HG03342 (cell line): ENCODE data around the gene KRTAP3-3.

Experiments
- ATAC-seq: cut with Tn5 transposase; IDR thresholded peaks from one replicate; pipeline ENCODE4 v1.9.1; 2021; ENCODE audit warnings: mild to moderate bottlenecking, moderate library complexity; ENCODE audit not compliant: unreplicated experiment

The KRTAP3-3 gene

GRCh38 chr17:40961591-40961990 lies 32.4 kb downstream of the KRTAP3-3 start:
- no peak for ATAC-seq

DNA sequence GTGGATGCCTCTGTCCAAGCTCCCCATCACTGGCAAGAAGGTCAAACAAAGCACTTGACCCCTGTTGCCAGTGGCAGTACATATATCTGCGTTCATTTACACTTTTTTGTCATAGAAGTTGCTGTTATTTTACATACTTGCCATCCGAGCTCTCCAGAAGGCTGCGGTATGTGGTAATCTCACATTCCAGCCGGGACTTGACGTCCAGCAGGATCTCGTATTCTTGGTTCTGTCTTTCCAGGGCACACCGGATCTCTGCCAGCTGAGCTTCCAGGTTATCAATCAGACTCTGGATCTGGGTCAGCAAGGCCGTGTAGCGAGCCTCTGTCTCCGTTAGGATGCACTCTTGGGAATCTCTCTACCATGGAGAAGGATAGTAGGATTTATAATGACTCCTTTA lies 33.8 kb downstream of the KRTAP3-3 start:
- no peak for ATAC-seq

DNA sequence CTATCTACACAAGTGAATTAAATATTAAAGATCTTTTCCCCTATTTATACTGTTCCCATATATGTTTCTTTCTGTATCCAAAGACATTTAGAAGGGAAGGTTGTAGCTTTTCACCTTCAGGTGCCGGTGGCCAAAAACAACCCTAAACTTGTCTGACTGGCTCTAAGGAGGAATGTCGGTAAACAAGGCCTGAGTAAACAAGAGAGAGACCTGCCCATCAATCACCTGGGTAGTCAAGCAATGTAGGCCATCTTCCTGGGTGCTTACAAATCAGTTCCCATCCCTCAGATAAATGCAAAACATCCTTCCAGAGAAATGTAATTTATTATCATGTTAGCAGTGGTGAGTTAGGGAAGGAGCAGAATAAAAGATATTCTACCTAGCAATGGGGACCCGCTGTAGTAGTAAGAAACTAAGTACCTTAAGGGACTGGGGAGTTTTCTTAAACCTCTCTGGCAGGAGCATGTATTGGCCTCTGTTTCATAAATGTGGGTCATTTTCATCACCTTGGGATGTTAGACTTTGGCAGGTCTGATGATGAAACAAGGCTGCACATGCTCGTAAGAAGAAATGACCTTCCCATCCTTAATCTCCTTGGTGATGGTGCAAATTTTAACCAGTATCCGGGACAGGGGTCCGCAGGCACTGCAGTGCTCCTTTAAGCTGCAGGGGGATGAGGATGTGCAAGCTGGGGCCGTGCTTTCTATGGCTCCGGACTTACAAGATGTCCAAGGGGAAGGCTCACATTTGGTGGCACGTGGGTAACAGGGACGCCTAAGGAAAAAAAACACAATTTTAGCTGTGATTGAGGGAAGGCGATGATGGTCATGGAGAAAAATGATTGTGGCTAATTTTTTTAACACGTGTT lies 35.6 kb downstream of the KRTAP3-3 start:
- no peak for ATAC-seq

GRCh38 chr17:40956401-40957254 lies 37.3 kb downstream of the KRTAP3-3 start:
- no peak for ATAC-seq

DNA sequence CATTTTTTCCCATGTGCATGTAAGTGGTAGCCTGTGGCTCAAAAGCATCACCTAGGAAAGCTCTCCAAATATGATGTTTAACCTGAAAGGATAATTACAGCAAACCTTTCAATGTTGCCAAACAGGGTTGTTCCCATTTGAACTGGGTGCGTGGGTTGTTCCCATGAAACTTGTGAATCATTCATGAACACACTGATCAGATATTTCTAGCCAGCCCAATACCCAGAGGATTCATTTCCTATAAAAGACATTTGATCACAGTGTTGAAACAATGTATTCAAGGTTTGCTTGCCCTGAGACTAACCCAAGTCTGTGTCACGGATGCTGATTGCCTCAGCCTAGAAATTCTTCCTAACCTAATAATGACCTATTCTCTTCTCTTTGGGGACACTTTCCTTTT lies 40.1 kb downstream of the KRTAP3-3 start:
- ATAC-seq = no peak

GRCh38 chr17:40952661-40953060 lies 41.3 kb downstream of the KRTAP3-3 start:
- no peak for ATAC-seq

DNA sequence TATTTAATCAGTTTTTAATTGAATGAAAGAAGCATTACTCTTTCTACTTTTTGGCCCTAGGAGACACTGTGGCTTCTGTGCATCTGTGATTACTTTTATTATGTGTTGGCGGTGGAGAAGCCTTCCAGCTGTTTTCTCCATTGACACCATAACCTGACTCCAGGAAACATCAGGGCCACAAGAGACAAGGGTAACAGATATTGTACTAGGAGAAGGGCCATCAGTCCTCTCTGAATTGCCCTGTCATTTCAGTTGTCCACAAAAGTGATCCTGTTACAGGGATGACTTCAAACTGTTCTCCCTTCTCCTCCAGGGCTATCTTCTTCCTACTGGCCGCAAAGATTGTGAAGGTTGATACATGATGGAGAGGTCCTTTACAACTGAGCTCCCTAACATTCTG lies 41.8 kb downstream of the KRTAP3-3 start:
- ATAC-seq = no peak

GRCh38 chr17:40951011-40951622 lies 42.8 kb downstream of the KRTAP3-3 start:
- ATAC-seq = no peak

DNA sequence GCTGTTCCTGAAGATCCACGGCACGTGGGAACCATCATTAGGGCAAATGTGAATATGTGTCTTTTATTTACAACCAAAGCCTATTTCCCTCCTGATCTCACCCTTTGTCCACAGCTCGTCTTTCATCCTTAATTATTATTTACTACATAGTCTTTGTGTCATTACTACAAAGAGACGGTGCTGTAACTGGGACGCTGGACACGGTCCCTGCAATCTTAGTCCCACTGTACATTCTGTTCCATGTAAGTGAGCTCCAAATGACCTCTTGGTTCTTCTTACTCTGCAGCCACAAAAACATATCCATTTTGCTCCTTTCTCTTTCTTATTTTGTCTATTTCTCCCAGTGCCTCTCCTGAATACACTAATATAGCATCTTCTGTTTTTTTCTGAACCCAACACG lies 43.8 kb downstream of the KRTAP3-3 start:
- ATAC-seq = no peak

DNA sequence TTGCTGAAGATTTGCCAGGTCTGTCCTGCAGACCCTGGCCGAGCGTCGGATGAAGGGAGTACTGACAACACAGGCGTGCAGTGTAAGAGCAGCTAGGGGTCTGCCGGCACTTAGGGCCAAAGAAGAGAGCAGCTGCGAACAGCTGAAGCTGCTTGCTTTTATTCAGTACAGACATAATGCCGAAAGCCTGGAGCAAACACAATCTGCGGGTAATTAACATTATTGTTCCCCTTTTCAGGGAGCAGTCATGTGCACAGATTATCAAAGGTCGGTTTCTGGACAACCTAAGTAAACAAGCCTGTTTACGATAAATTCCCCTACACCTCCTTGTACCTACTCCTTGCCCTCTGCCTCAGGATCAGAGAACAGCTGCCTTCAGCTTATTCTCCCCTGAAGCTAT lies 44.5 kb downstream of the KRTAP3-3 start:
- no peak for ATAC-seq

- no peak for ATAC-seq
Observed at GRCh38 chr17:40947929-40948328, 46.0 kb downstream of the KRTAP3-3 start.

- ATAC-seq = no peak
Observed at GRCh38 chr17:40945414-40945813, 48.5 kb downstream of the KRTAP3-3 start.

DNA sequence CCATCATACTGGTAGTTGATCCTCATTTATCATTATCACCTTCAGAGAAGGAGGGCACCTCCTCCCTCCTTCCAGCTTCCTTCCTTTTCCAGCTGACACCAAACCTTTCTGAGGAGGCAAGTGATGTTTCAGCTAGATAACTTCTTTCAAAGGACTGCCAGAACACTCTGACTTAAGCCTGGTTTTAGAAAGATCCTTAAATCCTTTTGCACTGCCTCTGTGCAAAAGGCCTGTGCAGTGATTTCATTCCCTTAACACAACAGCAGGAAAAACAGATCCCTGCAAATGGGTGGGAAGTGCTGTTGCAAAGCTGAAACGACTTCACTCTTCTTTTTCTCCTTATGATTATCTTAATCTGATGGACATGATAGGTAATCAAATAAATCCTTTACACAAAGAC lies 49.4 kb downstream of the KRTAP3-3 start:
- ATAC-seq = no peak
